Calu3 (cell line): Measurements from ENCODE around the gene RAB13. TPM values are rescaled to one million over a fixed set of nuclear protein-coding genes. Genes with fewer than 3 reads are reported as not detected.

ENCODE experiments used
- BruUV-seq: library from RNA; stranded (reverse); fragments of 400-500 nt; replicated peaks from 2 replicates; lab custom pipeline; 2021; lab: Mats Ljungman, UMichigan
- CTCF ChIA-PET: fragments of 300-600 bp; sonication (Branson Sonifier 250); formaldehyde crosslinking; loops from one replicate; lab custom pipeline; 2022; ENCODE audit warnings: antibody characterized with exemption; lab: Charles Lee
- DNase-seq: peaks from one replicate; pipeline ENCODE4 v3.0.0; 2022
- H3K27ac Mint-ChIP-seq: one replicate; pipeline ENCODE4 v1.8.0; 2022; ENCODE audit warnings: mixed read lengths; ENCODE audit not compliant: unreplicated experiment
- H3K27me3 Mint-ChIP-seq: one replicate; pipeline ENCODE4 v1.8.0; 2022; ENCODE audit warnings: mixed read lengths; ENCODE audit not compliant: unreplicated experiment
- H3K36me3 Mint-ChIP-seq: one replicate; pipeline ENCODE4 v1.8.0; 2022; ENCODE audit warnings: mild to moderate bottlenecking, moderate library complexity, mixed read lengths; ENCODE audit not compliant: insufficient read depth, unreplicated experiment
- H3K4me1 Mint-ChIP-seq: one replicate; pipeline ENCODE4 v1.8.0; 2022; ENCODE audit warnings: mild to moderate bottlenecking, low read depth, mixed read lengths; ENCODE audit not compliant: unreplicated experiment
- H3K4me3 Mint-ChIP-seq: one replicate; pipeline ENCODE4 v1.8.0; 2022; ENCODE audit warnings: mild to moderate bottlenecking, low read depth, moderate library complexity, mixed read lengths; ENCODE audit not compliant: unreplicated experiment
- H3K9me3 Mint-ChIP-seq: one replicate; pipeline ENCODE4 v1.8.0; 2022; ENCODE audit warnings: low read depth, mixed read lengths; ENCODE audit not compliant: unreplicated experiment
- CTCF ChIP-seq: fragments of 200-600 bp; IDR thresholded peaks from one replicate; pipeline ENCODE4 v1.8.0; 2022; ENCODE audit warnings: antibody characterized with exemption; ENCODE audit not compliant: unreplicated experiment
- intact Hi-C: fragments of 100-400 bp; cut with micrococcal nuclease; formaldehyde crosslinking; loops from one replicate; pipeline ENCODE4 v1.10.0; 2022; ENCODE audit not compliant: unreplicated experiment
- total RNA-seq: library from RNA; stranded (reverse); gene quantifications from 2 replicates; pipeline ENCODE4 v1.2.3, GENCODE V29; 2022

Gene RAB13
- total RNA-seq, 1 experiment from 2014 or later, result 95.0 TPM

- Mint-ChIP-seq H3K36me3 (peaks cover 56% of the 10 kb centered on the region), H3K27me3 (no peaks in the 10 kb centered on the region), H3K4me1 (peaks cover 24% of the 10 kb centered on the region), H3K4me3 (no peak overlapping the region), H3K27ac (no peak overlapping the region), H3K9me3 (no peaks in the 10 kb centered on the region)
- no peak for TF ChIP-seq CTCF
- no peak for DNase-seq
- CTCF ChIA-PET, result interaction anchor here (2.0 kb wide), 1 partner anchor 10 kb away, joined by 7 read pairs; the partner anchor contains the start of gene SLC39A1
- no TSS peak for BruUV-seq
- intact Hi-C loops, result no loop called here
Observed at GRCh38 chr1:153973525-153973924, 12.6 kb downstream of the RAB13 start.

- Mint-ChIP-seq H3K4me1 (peaks cover 24% of the 10 kb centered on the region), H3K9me3 (no peaks in the 10 kb centered on the region), H3K27ac (peak overlapping the region; percentile 21), H3K36me3 (peaks cover 54% of the 10 kb centered on the region), H3K4me3 (no peak overlapping the region), H3K27me3 (no peaks in the 10 kb centered on the region)
- no peak for DNase-seq
- no peak for TF ChIP-seq CTCF
- intact Hi-C loops, result no loop called here
- BruUV-seq, result no TSS peak
- CTCF ChIA-PET, result no interaction called here
Observed at GRCh38 chr1:153973071-153973470, 13.1 kb downstream of the RAB13 start.

DNA sequence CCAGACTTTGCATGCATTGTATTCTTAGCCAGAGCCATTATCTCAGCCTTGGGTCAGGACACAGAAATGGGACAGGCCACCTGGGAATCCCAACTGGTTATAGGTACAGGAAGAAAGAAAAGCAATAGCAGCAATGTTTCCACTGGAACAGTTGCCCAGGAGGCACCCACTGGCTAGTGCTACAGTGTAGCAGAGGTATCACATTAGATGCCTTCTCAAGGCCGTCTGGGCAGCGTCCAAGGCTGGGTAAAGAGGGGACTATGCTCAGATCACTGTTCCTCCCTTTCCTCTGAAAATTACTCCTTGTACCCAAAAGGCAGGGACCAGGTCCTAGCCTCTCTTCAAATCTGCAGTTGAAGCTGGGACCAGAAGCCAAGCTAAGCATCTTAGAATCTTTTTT is 15.8 kb downstream of the RAB13 start:
- H3K36me3 Mint-ChIP-seq, result peaks cover 52% of the 10 kb centered on the region
- intact Hi-C loops, result no loop called here
- H3K27me3 Mint-ChIP-seq, result no peaks in the 10 kb centered on the region
- H3K9me3 Mint-ChIP-seq, result no peaks in the 10 kb centered on the region
- CTCF ChIA-PET, result no interaction called here
- DNase-seq, result no peak
- no peak for TF ChIP-seq CTCF
- BruUV-seq, result no TSS peak
- no peak overlapping the region for H3K4me3 Mint-ChIP-seq
- peaks cover 20% of the 10 kb centered on the region for H3K4me1 Mint-ChIP-seq
- no peak overlapping the region for H3K27ac Mint-ChIP-seq

DNA sequence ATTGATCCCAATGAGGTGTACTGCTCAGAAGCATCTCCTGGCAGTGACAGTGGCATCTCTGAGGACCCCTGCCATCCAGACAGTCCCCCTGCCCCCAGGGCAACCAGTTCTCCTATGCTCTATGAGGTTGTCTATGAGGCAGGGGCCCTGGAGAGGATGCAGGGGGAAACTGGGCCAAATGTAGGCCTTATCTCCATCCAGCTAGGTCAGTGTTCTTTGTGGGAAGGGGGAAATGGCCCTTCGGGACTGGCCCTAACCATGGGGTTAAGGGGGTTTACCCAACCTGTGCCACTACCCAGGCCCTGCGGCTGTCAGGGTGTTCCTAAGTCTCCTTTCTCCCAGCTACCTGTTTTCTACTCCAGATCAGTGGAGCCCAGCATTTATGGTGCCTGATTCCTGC is 17.2 kb downstream of the RAB13 start:
- Mint-ChIP-seq H3K4me3 (no peak overlapping the region), H3K27ac (no peak overlapping the region), H3K9me3 (no peaks in the 10 kb centered on the region), H3K36me3 (peaks cover 46% of the 10 kb centered on the region), H3K4me1 (peaks cover 26% of the 10 kb centered on the region), H3K27me3 (no peaks in the 10 kb centered on the region)
- BruUV-seq, result no TSS peak
- no peak for DNase-seq
- CTCF ChIA-PET, result interaction anchor here (2.1 kb wide), 1 partner anchor 11 kb away, joined by 16 read pairs; the partner anchor contains the start of gene CRTC2
- no peak for TF ChIP-seq CTCF
- intact Hi-C loops, result no loop called here
